ENCODE measurements around the gene LGALS4.
"Not testable (repeated sequence)": the region's sequence is repeated elsewhere in the genome, so short reads cannot be mapped to it uniquely, and the experiment has no call there.

GRCh38 chr19:38854961-38855360, 42.2 kb upstream of the LGALS4 start:
- TF ChIP-seq POLR2AphosphoS5 (IDR thresholded peaks at IDR 0.05; ENCODE audit: low read depth); EZH2 (IDR thresholded peaks at IDR 0.05; ENCODE audit: low read depth, unreplicated experiment): not testable (repeated sequence)

All from GM23338 (cell line).